Retina (tissue), 1 donor: ENCODE results near the gene ETFB.
A peak's percentile ranks its signal among the peaks of the same experiment; 100 is the strongest.
"Not testable (repeated sequence)": the region's sequence is repeated elsewhere in the genome, so short reads cannot be mapped to it uniquely, and the experiment has no call there.

ENCODE experiments used
- DNase-seq: peaks from one replicate; pipeline ENCODE4 v3.0.0-alpha.2; 2016

Gene ETFB

GRCh38 chr19:51365965-51366388 is at the start of gene ETFB:
ETFB (minus strand) TSS chr19:51366388; CDS start chr19:51366326, 62 bp downstream.
- DNase-seq: no peak

- no peak for DNase-seq
Observed at GRCh38 chr19:51415187-51415586, 49.0 kb upstream of the ETFB start.

- no peak for DNase-seq
Observed at GRCh38 chr19:51410950-51411748, 45.0 kb upstream of the ETFB start.

GRCh38 chr19:51407511-51408131 is 41.4 kb upstream of the ETFB start:
- DNase-seq: peak; percentile 44

GRCh38 chr19:51402117-51402516 is 35.9 kb upstream of the ETFB start:
- no peak for DNase-seq

- DNase-seq: not testable (repeated sequence)
Observed at GRCh38 chr19:51399936-51400335, 33.7 kb upstream of the ETFB start.

- no peak for DNase-seq
Observed at GRCh38 chr19:51399231-51399630, 33.0 kb upstream of the ETFB start.

- no peak for DNase-seq
Observed at GRCh38 chr19:51398096-51398704, 32.0 kb upstream of the ETFB start.

- not testable (repeated sequence) for DNase-seq
Observed at GRCh38 chr19:51397453-51397852, 31.3 kb upstream of the ETFB start.

GRCh38 chr19:51396175-51396574 is 30.0 kb upstream of the ETFB start:
- DNase-seq: no peak

GRCh38 chr19:51394050-51394836 is 28.1 kb upstream of the ETFB start:
- peak; percentile 96 for DNase-seq

- no peak for DNase-seq
Observed at GRCh38 chr19:51392701-51393100, 26.5 kb upstream of the ETFB start.

GRCh38 chr19:51391073-51391611 is 25.0 kb upstream of the ETFB start:
- DNase-seq: no peak

- no peak for DNase-seq
Observed at GRCh38 chr19:51389143-51389542, 23.0 kb upstream of the ETFB start.

GRCh38 chr19:51387924-51388389 is 21.8 kb upstream of the ETFB start, which contains the start of gene LIM2:
LIM2 (minus strand) TSS chr19:51387974; CDS start chr19:51387443, 531 bp downstream.
- DNase-seq: no peak

- DNase-seq: no peak
Observed at GRCh38 chr19:51386882-51387520, 20.8 kb upstream of the ETFB start.

- DNase-seq: no peak
Observed at GRCh38 chr19:51382004-51382403, 15.8 kb upstream of the ETFB start.

GRCh38 chr19:51380379-51380778 is 14.2 kb upstream of the ETFB start:
- DNase-seq: no peak

GRCh38 chr19:51377422-51377821 is 11.2 kb upstream of the ETFB start:
- DNase-seq: no peak

- DNase-seq: no peak
Observed at GRCh38 chr19:51375504-51376221, 9.5 kb upstream of the ETFB start.
